Measurements from ENCODE around the gene TMEM163. TPM values are rescaled to one million over a fixed set of nuclear protein-coding genes. Genes with fewer than 3 reads are reported as not detected.

The TMEM163 gene
- total RNA-seq, 3 donors from 2014 or later, result 0.13 to 0.20 (median 0.14) TPM

DNA sequence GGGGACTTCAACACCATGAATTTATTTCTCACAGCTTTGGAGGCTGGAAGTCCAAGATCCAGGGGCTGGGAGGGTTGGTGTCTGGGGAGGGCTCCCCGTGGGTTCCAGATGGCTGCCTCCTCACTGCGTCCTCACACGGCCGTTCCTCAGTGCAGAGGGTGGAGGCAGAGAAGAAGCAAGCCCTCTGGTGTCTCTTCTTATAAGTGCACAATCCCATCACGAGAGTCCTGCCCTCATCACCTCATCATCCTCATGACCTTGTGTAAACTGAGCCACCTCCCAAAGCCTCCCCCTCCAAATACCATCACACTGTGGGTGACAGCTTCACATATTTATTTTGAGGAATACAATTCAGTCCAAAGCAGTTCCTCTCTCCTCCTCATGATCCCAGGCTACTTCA, 26.3 kb downstream of the TMEM163 start:
- DNase-seq, result no peak
- Mint-ChIP-seq H3K4me1 (ENCODE audit: low read depth) (no peaks in the 10 kb centered on the region), H3K36me3 (ENCODE audit: insufficient read depth) (no peaks in the 10 kb centered on the region)

DNA sequence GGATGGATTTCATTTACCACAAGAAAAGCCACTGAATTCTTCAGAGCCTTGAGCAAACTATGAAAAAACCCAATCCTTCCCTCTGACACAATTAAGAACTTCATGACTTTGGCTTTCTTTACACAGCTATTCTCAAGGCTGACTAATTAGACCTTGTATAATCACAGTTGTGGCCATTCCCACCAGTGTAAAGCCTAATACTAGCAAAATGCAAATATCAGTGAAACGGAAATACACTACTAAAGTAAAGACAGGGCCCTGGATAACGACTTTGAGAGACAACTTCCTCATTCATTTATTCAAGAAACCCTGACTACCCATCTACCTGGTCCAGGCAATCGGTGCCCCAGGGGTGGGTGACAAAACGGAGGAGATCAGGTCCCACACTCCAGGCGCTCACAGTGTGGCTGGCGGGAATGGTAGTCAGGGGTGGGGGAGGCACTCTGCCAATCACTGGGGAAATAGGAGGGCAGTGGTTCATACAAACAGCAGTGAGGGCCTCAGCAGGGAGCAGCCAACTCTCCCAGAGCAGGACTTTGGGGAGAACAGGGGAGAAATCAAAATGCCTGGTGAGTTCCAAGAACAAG, 28.1 kb downstream of the TMEM163 start:
- Mint-ChIP-seq H3K4me3 (no peak overlapping the region), H3K9me3 (no peaks in the 10 kb centered on the region), H3K27me3 (ENCODE audit: low read depth) (no peaks in the 10 kb centered on the region), H3K4me1 (ENCODE audit: low read depth) (no peaks in the 10 kb centered on the region), H3K36me3 (ENCODE audit: insufficient read depth) (no peaks in the 10 kb centered on the region)
- DNase-seq (no peak), ATAC-seq (no peak)

More for the DNA sequence above, 26.3 kb downstream of the TMEM163 start:
- no peaks in the 10 kb centered on the region for H3K27me3 Mint-ChIP-seq (ENCODE audit: low read depth)
- no peak overlapping the region for H3K4me3 Mint-ChIP-seq
- no peaks in the 10 kb centered on the region for H3K9me3 Mint-ChIP-seq
- ATAC-seq, result peak in 1 of 2 donors; percentile 62

DNA sequence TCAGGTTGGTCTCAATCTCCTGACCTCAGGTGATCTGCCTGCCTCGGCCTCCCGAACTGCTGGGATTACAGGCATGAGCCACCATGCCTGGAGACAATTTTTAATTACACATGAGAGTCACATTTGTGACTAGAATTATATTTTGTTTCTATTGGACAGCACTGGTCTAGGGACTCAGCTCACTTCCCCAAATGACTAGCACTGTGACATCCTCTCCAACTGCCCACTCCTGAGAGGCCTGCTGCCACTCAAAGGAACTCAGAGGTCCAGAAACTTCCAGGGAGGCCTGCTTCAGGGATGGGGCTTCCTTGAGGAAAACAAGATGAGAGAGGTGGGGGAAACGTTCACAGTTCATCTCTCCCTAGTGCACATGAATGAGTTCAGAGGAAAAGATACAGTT, 29.5 kb downstream of the TMEM163 start:
- H3K4me1 Mint-ChIP-seq (ENCODE audit: low read depth), result no peaks in the 10 kb centered on the region

DNA sequence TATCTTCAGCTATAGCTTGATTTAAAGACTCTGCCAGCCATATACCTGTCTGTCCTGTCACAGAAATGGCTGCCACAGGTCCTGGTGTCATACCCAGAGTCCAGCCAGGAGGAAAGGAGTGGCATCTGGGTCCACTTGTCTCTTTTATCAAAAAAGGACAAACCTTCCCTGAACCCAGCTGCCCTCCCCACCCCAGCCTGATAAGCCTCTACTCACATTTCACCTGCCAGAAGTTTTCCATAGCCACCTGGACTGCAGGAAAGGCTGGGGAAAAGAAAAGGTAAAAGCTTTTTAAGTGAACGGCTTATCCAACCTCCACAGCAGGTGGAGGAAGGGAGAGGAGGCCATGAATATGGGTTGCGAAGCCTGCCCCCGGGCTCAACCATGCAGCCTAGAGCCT, 32.8 kb downstream of the TMEM163 start:
- DNase-seq (no peak), ATAC-seq (no peak)
- Mint-ChIP-seq H3K27me3 (ENCODE audit: low read depth) (no peaks in the 10 kb centered on the region), H3K9me3 (no peaks in the 10 kb centered on the region), H3K4me3 (no peak overlapping the region), H3K36me3 (ENCODE audit: insufficient read depth) (no peaks in the 10 kb centered on the region), H3K4me1 (ENCODE audit: low read depth) (peaks cover 11% of the 10 kb centered on the region)

More for the DNA sequence above, 29.5 kb downstream of the TMEM163 start:
- H3K27me3 Mint-ChIP-seq (ENCODE audit: low read depth), result no peaks in the 10 kb centered on the region
- no peak overlapping the region for H3K4me3 Mint-ChIP-seq
- no peaks in the 10 kb centered on the region for H3K36me3 Mint-ChIP-seq (ENCODE audit: insufficient read depth)
- no peak for DNase-seq
- no peak for ATAC-seq
- H3K9me3 Mint-ChIP-seq, result no peaks in the 10 kb centered on the region

DNA sequence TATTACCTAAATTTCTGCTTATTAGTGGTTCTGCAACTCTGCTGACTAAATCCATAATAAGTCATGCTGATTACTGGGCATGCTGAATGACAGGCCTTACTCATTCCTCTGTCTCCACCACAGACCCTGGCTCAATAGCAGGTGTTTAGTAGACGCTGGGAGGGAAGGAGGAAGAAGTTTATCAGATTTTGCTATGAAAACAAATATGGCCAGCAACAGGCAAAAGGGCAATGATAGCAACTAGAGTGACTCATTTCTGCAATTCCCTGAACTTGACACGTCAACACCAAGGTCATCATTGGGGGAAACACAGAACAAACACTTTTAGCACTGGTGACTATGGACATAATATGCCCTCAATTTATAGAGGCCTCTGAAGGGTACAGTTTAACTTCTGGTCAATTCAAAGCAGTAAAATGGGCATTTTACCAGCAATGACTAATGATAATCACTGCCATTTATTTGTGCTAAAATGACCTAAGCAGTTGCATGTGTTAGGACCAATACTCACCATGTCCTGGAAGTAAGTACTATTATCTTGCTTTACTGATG, 35.2 kb downstream of the TMEM163 start:
- DNase-seq, result no peak
- H3K27me3 Mint-ChIP-seq (ENCODE audit: low read depth), result no peaks in the 10 kb centered on the region
- no peak overlapping the region for H3K4me3 Mint-ChIP-seq
- ATAC-seq, result peak; percentile 83 to 85
- H3K4me1 Mint-ChIP-seq (ENCODE audit: low read depth), result peaks cover 30% of the 10 kb centered on the region
- H3K9me3 Mint-ChIP-seq, result no peaks in the 10 kb centered on the region
- no peaks in the 10 kb centered on the region for H3K36me3 Mint-ChIP-seq (ENCODE audit: insufficient read depth)

DNA sequence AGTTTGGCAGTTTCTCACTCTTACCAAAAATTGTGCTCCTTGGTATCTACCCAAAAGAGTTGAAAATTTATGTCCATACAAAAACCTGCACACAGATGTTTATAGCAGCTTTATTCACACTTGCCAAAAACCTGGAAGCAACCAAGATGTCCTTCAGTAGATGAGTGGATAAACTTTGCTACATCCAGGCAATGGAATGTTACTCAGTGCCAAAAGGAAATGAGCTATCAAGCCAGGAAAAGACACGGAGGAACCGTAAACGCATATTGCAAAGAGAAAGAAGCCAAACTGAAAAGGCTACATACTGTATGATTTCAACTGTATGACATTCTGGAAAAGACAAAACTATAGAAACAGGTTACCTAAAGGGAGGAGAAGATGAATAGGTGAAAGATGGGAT, 36.1 kb downstream of the TMEM163 start:
- Mint-ChIP-seq H3K9me3 (no peaks in the 10 kb centered on the region), H3K27me3 (ENCODE audit: low read depth) (no peaks in the 10 kb centered on the region), H3K4me1 (ENCODE audit: low read depth) (peaks cover 36% of the 10 kb centered on the region), H3K36me3 (ENCODE audit: insufficient read depth) (no peaks in the 10 kb centered on the region), H3K4me3 (no peak overlapping the region)
- ATAC-seq (no peak), DNase-seq (no peak)

DNA sequence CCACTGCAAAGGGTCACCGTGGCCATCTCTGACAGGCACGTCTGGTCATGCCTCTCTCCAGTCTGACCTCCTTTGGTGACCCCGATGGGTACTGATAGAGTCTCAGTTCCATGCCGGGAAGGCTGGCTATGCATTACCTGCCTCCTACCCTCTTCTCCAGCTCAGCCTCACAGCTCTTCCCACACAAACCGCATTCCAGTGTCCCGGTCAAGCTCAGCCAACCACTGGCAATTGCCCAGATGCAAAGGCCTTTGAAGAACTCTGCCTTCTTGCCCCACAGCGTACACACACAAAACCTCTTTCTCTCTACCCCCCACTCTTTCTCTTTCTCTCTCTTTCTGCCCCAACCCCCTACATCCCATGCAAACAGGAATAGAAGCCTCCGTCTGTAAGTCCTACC, 37.6 kb downstream of the TMEM163 start:
- no peak overlapping the region for H3K4me3 Mint-ChIP-seq
- H3K4me1 Mint-ChIP-seq (ENCODE audit: low read depth), result peaks cover 50% of the 10 kb centered on the region
- H3K9me3 Mint-ChIP-seq, result no peaks in the 10 kb centered on the region
- no peak for DNase-seq
- no peaks in the 10 kb centered on the region for H3K36me3 Mint-ChIP-seq (ENCODE audit: insufficient read depth)
- no peaks in the 10 kb centered on the region for H3K27me3 Mint-ChIP-seq (ENCODE audit: low read depth)
- ATAC-seq, result no peak

DNA sequence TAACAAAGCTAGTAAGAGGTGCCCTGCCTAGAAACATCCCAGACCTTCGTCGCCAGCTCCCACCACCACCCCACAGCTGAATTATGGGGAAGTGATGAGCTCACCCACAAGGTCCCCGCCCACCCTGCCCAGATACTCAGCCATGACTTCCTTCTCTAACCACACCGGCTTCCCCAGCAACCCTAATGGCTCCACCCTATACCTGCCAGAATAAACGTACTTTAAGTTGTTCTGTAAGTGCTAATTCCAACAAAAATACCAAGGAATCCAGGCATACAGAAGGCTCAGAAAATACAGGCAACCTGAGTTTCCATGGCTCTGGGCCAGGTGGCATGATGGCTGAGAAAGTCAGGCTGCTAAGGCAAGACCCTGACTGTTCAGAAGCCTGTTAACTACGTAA, 39.1 kb downstream of the TMEM163 start:
- ATAC-seq, result peak; percentile 49 to 68
- Mint-ChIP-seq H3K4me3 (peak overlapping the region; percentile 45), H3K4me1 (ENCODE audit: low read depth) (peaks cover 52% of the 10 kb centered on the region), H3K36me3 (ENCODE audit: insufficient read depth) (no peaks in the 10 kb centered on the region), H3K9me3 (no peaks in the 10 kb centered on the region), H3K27me3 (ENCODE audit: low read depth) (no peaks in the 10 kb centered on the region)
- peak; percentile 36 for DNase-seq

DNA sequence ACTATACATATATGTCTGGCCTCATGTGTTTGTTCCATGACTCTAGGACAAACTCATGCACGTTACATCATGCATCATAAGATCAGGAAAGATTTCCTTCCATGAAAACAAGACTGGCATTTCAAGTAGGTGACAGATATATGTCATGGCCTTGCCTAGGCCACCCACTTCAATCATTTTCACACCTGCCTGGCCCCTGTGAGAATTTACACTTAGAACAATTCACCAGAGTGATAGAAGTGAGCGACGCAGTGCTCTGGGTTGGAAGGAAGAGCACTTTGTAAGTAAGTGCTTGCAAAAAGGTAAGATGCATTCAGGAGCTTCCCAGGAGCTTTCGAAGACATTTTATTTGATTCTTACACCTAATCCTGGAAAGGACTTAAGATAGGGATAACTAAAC, 39.5 kb downstream of the TMEM163 start:
- Mint-ChIP-seq H3K9me3 (no peaks in the 10 kb centered on the region), H3K36me3 (ENCODE audit: insufficient read depth) (no peaks in the 10 kb centered on the region), H3K4me3 (peak overlapping the region; percentile 45), H3K4me1 (ENCODE audit: low read depth) (peaks cover 52% of the 10 kb centered on the region), H3K27me3 (ENCODE audit: low read depth) (no peaks in the 10 kb centered on the region)
- DNase-seq (no peak), ATAC-seq (no peak)

DNA sequence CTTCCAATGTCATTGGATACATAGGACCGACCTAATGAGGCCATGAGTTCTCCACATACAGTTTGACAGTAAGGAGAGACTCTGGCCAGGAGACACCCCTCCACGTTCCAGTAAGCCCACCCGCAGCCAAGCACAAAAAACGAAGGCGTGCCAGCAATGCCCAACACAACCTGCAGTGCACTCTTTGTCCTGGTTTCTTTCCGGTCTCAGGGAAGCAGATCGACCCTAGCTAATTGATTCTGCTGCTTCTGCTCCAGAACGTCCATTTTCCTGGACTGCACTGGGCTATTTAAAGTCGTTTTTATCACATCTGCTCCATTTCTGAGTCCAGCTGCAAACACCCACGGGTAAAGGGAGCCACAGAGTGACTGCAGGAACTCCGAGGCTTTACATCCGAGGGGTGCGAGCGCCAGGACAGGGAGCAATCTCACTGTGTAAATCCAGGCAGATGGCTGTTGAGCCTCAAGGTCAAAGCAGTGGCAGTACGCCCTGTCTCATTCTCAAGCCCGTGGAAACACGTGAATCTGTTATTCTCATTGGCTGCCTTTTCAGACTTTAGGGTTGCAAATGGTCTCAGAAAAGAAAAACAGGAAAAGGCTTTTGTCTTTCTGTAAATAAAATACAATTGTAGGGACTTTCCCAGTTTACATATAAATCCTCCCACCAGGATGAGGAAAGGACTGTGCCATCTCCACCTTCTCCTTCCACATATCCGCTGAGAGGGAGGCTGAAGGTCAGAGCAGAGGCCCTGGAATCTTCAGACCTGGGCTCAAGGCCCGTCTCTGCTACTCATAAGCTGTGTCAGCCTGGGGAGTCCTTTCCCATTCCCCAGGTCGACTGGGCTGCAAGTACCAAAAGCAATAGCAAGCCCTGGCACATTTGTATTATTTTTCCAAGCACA, 40.7 kb downstream of the TMEM163 start:
- H3K4me3 Mint-ChIP-seq, result no peak overlapping the region
- peaks cover 50% of the 10 kb centered on the region for H3K4me1 Mint-ChIP-seq (ENCODE audit: low read depth)
- DNase-seq (no peak), ATAC-seq (no peak)
- no peaks in the 10 kb centered on the region for H3K27me3 Mint-ChIP-seq (ENCODE audit: low read depth)
- no peaks in the 10 kb centered on the region for H3K9me3 Mint-ChIP-seq
- no peaks in the 10 kb centered on the region for H3K36me3 Mint-ChIP-seq (ENCODE audit: insufficient read depth)

DNA sequence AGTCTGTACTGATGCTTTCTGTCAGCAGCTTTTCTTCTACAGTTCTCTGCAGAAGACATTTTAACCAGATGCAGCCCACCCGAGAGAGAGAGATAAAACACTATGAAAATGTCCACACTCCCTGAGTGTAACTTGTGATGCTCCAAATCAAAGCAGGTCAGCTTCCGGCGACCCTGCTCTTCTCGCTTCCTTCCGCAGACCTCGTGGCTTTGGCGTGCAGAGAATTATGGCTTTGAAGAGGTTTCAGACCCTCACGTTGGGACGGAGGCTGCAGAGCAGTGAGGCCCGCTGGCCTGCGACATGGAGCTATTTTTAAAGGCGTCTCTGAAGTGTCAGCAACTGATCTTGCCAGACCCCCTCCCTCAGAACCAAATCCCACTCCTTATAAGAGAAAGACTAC, 41.8 kb downstream of the TMEM163 start:
- Mint-ChIP-seq H3K9me3 (no peaks in the 10 kb centered on the region), H3K27me3 (ENCODE audit: low read depth) (no peaks in the 10 kb centered on the region), H3K4me3 (peak overlapping the region; percentile 53), H3K36me3 (ENCODE audit: insufficient read depth) (no peaks in the 10 kb centered on the region), H3K4me1 (ENCODE audit: low read depth) (peaks cover 57% of the 10 kb centered on the region)
- DNase-seq (no peak), ATAC-seq (no peak)

DNA sequence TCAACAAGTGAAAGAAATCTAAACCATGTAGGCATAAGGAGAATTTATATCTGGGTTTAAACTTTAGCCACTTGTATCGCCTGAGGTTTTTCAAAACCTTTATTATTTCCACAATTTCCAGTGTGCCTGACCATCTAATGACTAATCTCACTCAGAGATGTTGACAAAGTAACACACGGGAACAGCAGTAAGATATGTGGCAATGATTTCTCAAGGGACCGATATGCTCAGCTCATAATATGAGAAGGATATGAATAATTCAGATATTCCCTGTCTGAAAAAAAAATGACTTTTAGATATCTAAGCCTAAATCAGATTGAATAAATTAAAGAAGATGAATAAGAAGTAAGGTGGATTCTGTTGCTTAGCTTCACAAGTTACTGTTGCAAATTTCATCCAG, 43.5 kb downstream of the TMEM163 start:
- no peaks in the 10 kb centered on the region for H3K27me3 Mint-ChIP-seq (ENCODE audit: low read depth)
- H3K9me3 Mint-ChIP-seq, result no peaks in the 10 kb centered on the region
- no peak overlapping the region for H3K4me3 Mint-ChIP-seq
- DNase-seq (no peak), ATAC-seq (no peak)
- H3K36me3 Mint-ChIP-seq (ENCODE audit: insufficient read depth), result no peaks in the 10 kb centered on the region
- H3K4me1 Mint-ChIP-seq (ENCODE audit: low read depth), result peaks cover 62% of the 10 kb centered on the region

DNA sequence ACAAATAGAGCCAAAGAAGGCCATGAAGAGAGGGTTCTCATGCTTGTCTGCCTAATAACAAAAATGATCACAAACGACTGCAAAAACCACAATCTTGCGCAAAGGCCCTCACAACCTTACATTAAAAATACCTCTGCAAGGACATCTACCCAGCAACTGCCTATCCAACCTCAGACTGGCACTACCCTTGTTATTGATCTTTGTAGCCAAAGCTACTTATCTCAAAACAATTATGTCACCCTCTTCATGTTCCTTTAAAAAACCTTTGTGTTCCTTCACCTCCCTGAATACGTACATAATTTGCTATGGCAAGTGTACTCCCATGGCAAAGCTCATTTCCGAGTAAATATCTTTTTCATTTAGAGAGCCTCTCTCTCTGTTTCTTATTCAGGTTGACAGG, 44.1 kb downstream of the TMEM163 start:
- peaks cover 64% of the 10 kb centered on the region for H3K4me1 Mint-ChIP-seq (ENCODE audit: low read depth)
- H3K9me3 Mint-ChIP-seq, result no peaks in the 10 kb centered on the region

DNA sequence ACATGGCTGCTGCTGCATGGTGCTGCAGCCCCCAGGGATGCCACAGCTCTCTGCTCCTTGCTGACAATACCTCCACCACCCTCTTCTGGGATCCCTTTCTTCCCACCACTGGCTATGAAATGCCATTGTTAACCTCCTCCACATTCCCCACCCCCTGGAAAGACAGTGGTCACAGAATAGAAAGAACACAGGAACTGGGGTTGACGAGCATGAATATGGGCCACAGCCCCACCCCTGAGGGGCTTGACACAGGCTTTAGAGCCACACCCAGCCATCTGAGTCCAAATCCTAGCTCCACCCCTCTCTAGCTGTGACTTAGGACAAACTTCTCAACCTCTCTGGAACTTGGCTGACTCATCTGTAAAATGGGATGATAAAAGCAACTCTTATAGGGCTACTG, 47.3 kb downstream of the TMEM163 start:
- Mint-ChIP-seq H3K27me3 (ENCODE audit: low read depth) (no peaks in the 10 kb centered on the region), H3K4me3 (peak overlapping the region; percentile 31), H3K4me1 (ENCODE audit: low read depth) (peaks cover 68% of the 10 kb centered on the region), H3K36me3 (ENCODE audit: insufficient read depth) (no peaks in the 10 kb centered on the region), H3K9me3 (no peaks in the 10 kb centered on the region)
- DNase-seq, result no peak
- no peak for ATAC-seq

More for the DNA sequence above, 44.1 kb downstream of the TMEM163 start:
- Mint-ChIP-seq H3K27me3 (ENCODE audit: low read depth) (no peaks in the 10 kb centered on the region), H3K36me3 (ENCODE audit: insufficient read depth) (no peaks in the 10 kb centered on the region), H3K4me3 (no peak overlapping the region)
- ATAC-seq (no peak), DNase-seq (no peak)

DNA sequence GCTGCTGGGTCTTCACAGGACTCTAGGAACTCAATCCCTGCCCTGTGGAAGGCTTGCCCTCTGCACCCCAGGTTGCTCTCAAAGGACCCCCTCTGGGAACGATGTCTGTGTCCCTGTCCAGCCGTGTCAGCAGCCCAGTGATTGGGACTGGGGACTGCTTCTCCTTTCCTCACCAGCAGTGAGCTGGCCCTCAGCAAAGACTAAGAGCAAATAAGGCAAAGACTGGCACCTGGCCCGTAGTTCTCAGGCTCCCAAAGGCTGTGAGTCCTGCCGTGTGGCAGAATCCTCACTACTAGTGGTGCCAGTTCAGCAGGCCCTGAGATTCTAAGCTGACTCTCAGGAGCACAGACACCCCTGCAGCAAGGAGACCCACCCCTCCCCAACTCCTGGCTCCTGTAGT, 47.8 kb downstream of the TMEM163 start:
- no peaks in the 10 kb centered on the region for H3K36me3 Mint-ChIP-seq (ENCODE audit: insufficient read depth)
- ATAC-seq, result no peak
- no peak for DNase-seq
- H3K4me1 Mint-ChIP-seq (ENCODE audit: low read depth), result peaks cover 70% of the 10 kb centered on the region
- peak overlapping the region; percentile 22 for H3K4me3 Mint-ChIP-seq
- H3K9me3 Mint-ChIP-seq, result no peaks in the 10 kb centered on the region
- peaks cover 3% of the 10 kb centered on the region for H3K27me3 Mint-ChIP-seq (ENCODE audit: low read depth)

All from activated T-cell treated with anti-CD3 and anti-CD28 coated beads, Interleukin-2, amount 50 U/mL, for 4 hours (primary cell).